Cardiac fibroblast (primary cell): Measurements from ENCODE around the gene TVP23A.

Source experiments
- DNase-seq, 2 donors: peaks; one replicate each; pipeline versions ENCODE4 v3.0.0 to v3.0.0-alpha.2; 2010; ENCODE audit warnings: low read depth in 2 of 2
- H3K4me3 ChIP-seq, 2 donors: replicated peaks in 1 of 2; 1 replicate in 1 of 2; 2 replicates in 1 of 2; pipeline ENCODE4 v1.5.1; 2011; ENCODE audit warnings: low read depth in 2 of 2, low read length in 2 of 2, mild to moderate bottlenecking in 2 of 2, moderate library complexity in 1 of 2
- CTCF ChIP-seq: IDR thresholded peaks from one replicate; pipeline ENCODE4 v1.5.1; 2011; ENCODE audit warnings: low read depth, mild to moderate bottlenecking, low read length, inconsistent platforms

TVP23A gene

GRCh38 chr16:10740845-10741208, 77.8 kb downstream of the TVP23A start:
- no peak overlapping the region for H3K4me3 ChIP-seq
- DNase-seq, result no peak
- no peak for TF ChIP-seq CTCF

GRCh38 chr16:10740000-10740844, 78.4 kb downstream of the TVP23A start:
- TF ChIP-seq CTCF, result no peak
- no peak for DNase-seq
- H3K4me3 ChIP-seq, result no peak overlapping the region

- no peak overlapping the region for H3K4me3 ChIP-seq
- TF ChIP-seq CTCF, result no peak
- peak; percentile 84 to 91 for DNase-seq
Measured at GRCh38 chr16:10738231-10739077, 80.1 kb downstream of the TVP23A start.

- no peak overlapping the region for H3K4me3 ChIP-seq
- TF ChIP-seq CTCF, result peak; percentile 84
- peak; percentile 79 to 80 for DNase-seq
Measured at GRCh38 chr16:10737068-10737625, 81.4 kb downstream of the TVP23A start.

GRCh38 chr16:10731790-10732189, 86.8 kb downstream of the TVP23A start:
- no peak for TF ChIP-seq CTCF
- no peak overlapping the region for H3K4me3 ChIP-seq
- no peak for DNase-seq

- peak; percentile 21 to 36 for DNase-seq
- H3K4me3 ChIP-seq, result no peak overlapping the region
- TF ChIP-seq CTCF, result no peak
Measured at GRCh38 chr16:10729104-10730048, 89.2 kb downstream of the TVP23A start.
